ENCODE data around the gene ZDHHC22.

The ZDHHC22 gene

DNA sequence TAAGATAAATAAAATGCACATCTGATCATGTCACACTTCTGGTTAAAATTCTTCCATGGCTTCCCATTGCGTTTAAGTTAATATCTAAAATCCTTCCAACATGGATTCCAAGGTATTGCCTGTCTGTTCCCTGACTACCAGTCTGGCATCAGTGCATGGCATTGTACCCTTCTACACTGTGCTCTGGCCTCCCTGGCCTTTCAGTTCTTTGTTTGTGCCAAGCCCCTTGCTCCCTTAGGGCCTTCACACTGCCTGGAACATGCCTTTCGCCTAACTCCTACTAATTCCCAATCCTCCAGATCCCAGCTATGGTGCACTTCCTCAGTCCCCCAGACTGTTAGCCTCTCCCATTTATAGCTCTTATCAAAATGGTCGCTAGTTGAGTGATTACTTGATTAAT is 37.2 kb downstream of the ZDHHC22 start:
- ATAC-seq = no peak
- TF ChIP-seq ZFP3 (CRISPR knock-in tag; IDR thresholded peaks at IDR 0.05) = no peak
- TF ChIP-seq, protein P1, sequence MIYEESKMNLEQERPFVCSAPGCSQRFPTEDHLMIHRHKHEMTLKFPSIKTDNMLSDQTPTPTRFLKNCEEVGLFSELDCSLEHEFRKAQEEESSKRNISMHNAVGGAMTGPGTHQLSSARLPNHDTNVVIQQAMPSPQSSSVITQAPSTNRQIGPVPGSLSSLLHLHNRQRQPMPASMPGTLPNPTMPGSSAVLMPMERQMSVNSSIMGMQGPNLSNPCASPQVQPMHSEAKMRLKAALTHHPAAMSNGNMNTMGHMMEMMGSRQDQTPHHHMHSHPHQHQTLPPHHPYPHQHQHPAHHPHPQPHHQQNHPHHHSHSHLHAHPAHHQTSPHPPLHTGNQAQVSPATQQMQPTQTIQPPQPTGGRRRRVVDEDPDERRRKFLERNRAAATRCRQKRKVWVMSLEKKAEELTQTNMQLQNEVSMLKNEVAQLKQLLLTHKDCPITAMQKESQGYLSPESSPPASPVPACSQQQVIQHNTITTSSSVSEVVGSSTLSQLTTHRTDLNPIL (CRISPR knock-in tag; IDR thresholded peaks at IDR 0.05; ENCODE audit: low read depth) = no peak
- no peak for TF ChIP-seq PPARA (CRISPR knock-in tag; IDR thresholded peaks at IDR 0.05; ENCODE audit: borderline replicate concordance)
- TF ChIP-seq, protein P2, sequence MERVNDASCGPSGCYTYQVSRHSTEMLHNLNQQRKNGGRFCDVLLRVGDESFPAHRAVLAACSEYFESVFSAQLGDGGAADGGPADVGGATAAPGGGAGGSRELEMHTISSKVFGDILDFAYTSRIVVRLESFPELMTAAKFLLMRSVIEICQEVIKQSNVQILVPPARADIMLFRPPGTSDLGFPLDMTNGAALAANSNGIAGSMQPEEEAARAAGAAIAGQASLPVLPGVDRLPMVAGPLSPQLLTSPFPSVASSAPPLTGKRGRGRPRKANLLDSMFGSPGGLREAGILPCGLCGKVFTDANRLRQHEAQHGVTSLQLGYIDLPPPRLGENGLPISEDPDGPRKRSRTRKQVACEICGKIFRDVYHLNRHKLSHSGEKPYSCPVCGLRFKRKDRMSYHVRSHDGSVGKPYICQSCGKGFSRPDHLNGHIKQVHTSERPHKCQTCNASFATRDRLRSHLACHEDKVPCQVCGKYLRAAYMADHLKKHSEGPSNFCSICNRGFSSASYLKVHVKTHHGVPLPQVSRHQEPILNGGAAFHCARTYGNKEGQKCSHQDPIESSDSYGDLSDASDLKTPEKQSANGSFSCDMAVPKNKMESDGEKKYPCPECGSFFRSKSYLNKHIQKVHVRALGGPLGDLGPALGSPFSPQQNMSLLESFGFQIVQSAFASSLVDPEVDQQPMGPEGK (CRISPR knock-in tag; IDR thresholded peaks at IDR 0.05; ENCODE audit: borderline replicate concordance) = no peak
- TF ChIP-seq ZNF70 (CRISPR knock-in tag; IDR thresholded peaks at IDR 0.05) = no peak
- TF ChIP-seq, protein P3, sequence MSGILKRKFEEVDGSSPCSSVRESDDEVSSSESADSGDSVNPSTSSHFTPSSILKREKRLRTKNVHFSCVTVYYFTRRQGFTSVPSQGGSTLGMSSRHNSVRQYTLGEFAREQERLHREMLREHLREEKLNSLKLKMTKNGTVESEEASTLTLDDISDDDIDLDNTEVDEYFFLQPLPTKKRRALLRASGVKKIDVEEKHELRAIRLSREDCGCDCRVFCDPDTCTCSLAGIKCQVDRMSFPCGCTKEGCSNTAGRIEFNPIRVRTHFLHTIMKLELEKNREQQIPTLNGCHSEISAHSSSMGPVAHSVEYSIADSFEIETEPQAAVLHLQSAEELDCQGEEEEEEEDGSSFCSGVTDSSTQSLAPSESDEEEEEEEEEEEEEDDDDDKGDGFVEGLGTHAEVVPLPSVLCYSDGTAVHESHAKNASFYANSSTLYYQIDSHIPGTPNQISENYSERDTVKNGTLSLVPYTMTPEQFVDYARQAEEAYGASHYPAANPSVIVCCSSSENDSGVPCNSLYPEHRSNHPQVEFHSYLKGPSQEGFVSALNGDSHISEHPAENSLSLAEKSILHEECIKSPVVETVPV (CRISPR knock-in tag; IDR thresholded peaks at IDR 0.05) = no peak
- TF ChIP-seq TCF4 (CRISPR knock-in tag; IDR thresholded peaks at IDR 0.05; ENCODE audit: borderline replicate concordance) = no peak
- TF ChIP-seq TOX (CRISPR knock-in tag; IDR thresholded peaks at IDR 0.05; ENCODE audit: borderline replicate concordance) = no peak
- TF ChIP-seq ZFP30 (CRISPR knock-in tag; IDR thresholded peaks at IDR 0.05) = no peak
- no peak for TF ChIP-seq ZNF565 (CRISPR knock-in tag; conservative IDR thresholded peaks at IDR 0.05; ENCODE audit: low read depth)
- no peak for TF ChIP-seq ARNTL (CRISPR knock-in tag; IDR thresholded peaks at IDR 0.05; ENCODE audit: borderline replicate concordance, low read depth)
- TF ChIP-seq GLIS3 (CRISPR knock-in tag; IDR thresholded peaks at IDR 0.05) = no peak
- TF ChIP-seq ESRRG (CRISPR knock-in tag; IDR thresholded peaks at IDR 0.05) = no peak
- no peak for TF ChIP-seq ISL1 (CRISPR knock-in tag; IDR thresholded peaks at IDR 0.05)
- TF ChIP-seq CSDC2 (CRISPR knock-in tag; IDR thresholded peaks at IDR 0.05) = no peak
- TF ChIP-seq BACH2 (CRISPR knock-in tag; IDR thresholded peaks at IDR 0.05; ENCODE audit: borderline replicate concordance) = no peak

DNA sequence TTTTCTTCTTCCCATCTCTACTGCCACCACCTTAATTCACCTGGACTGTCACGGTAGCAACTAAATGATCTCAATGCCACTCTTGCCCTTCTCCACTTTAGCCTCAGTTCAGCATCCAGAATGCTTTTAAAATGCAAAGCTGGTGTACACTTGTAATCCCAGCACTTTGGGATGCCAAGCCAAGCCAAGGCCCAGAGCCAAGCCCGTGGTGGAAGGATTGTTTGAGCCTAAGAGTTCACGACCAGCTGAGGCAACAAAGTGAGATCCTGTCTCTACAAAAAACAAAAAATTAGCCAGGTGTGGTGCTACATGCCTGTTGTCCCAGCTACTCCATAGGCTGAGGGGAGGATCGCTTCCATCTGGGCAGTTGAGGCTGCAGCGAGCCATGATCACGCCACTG is 37.6 kb downstream of the ZDHHC22 start:
- no peak for TF ChIP-seq ZC3H10 (CRISPR knock-in tag; IDR thresholded peaks at IDR 0.05)
- TF ChIP-seq, protein P4, sequence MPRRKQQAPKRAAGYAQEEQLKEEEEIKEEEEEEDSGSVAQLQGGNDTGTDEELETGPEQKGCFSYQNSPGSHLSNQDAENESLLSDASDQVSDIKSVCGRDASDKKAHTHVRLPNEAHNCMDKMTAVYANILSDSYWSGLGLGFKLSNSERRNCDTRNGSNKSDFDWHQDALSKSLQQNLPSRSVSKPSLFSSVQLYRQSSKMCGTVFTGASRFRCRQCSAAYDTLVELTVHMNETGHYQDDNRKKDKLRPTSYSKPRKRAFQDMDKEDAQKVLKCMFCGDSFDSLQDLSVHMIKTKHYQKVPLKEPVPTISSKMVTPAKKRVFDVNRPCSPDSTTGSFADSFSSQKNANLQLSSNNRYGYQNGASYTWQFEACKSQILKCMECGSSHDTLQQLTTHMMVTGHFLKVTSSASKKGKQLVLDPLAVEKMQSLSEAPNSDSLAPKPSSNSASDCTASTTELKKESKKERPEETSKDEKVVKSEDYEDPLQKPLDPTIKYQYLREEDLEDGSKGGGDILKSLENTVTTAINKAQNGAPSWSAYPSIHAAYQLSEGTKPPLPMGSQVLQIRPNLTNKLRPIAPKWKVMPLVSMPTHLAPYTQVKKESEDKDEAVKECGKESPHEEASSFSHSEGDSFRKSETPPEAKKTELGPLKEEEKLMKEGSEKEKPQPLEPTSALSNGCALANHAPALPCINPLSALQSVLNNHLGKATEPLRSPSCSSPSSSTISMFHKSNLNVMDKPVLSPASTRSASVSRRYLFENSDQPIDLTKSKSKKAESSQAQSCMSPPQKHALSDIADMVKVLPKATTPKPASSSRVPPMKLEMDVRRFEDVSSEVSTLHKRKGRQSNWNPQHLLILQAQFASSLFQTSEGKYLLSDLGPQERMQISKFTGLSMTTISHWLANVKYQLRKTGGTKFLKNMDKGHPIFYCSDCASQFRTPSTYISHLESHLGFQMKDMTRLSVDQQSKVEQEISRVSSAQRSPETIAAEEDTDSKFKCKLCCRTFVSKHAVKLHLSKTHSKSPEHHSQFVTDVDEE (CRISPR knock-in tag; IDR thresholded peaks at IDR 0.05) = no peak
- TF ChIP-seq ZNF8 (CRISPR knock-in tag; IDR thresholded peaks at IDR 0.05) = no peak
- no peak for TF ChIP-seq ZFP3 (CRISPR knock-in tag; IDR thresholded peaks at IDR 0.05)
- ATAC-seq = no peak

DNA sequence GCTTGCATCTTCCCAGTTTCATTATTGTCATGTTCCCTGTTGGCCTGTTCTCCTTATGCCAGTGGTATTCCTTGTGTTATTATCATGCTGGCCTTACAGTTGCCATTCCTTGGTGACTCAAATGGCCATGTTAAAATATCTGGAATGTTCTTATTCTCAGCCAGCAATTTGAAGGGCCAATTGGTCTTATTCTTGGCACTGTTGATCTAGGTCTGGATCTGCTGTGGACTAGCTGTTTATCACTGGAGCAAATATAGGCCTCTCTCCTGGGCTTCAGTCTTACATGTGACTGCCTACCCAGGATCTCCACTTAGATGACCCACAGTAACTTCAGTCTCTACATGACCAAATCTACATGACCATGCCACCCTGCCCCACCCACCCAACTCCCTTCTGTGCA is 38.1 kb downstream of the ZDHHC22 start:
- no peak for ATAC-seq
- TF ChIP-seq CSDC2 (CRISPR knock-in tag; IDR thresholded peaks at IDR 0.05) = no peak
- no peak for TF ChIP-seq ZNF70 (CRISPR knock-in tag; IDR thresholded peaks at IDR 0.05)
- no peak for TF ChIP-seq BACH2 (CRISPR knock-in tag; IDR thresholded peaks at IDR 0.05; ENCODE audit: borderline replicate concordance)

DNA sequence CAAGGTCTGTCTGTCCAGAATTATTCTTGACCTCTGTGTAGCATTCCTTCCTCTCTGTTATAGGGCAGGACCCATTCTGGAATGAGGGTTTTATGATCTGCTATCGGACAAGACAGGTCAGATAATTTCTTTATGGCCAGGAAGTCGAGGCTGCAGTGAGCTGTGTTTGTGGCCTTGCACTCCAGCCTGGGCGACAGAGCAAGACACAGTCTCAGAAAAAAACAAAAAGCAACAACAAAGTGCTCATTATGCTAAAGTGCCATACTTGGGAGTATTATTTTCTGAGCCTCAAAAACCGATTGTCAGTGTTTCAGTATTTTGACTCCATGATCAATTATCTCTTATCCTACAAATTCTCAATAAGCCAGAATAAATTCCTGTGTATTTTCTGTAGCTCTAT is 39.4 kb downstream of the ZDHHC22 start:
- no peak for TF ChIP-seq ZFP30 (CRISPR knock-in tag; IDR thresholded peaks at IDR 0.05)
- no peak for TF ChIP-seq ZFP3 (CRISPR knock-in tag; IDR thresholded peaks at IDR 0.05)
- TF ChIP-seq OSR1 (CRISPR knock-in tag; IDR thresholded peaks at IDR 0.05) = no peak
- TF ChIP-seq ARNTL (CRISPR knock-in tag; IDR thresholded peaks at IDR 0.05; ENCODE audit: borderline replicate concordance, low read depth) = no peak
- TF ChIP-seq, protein P5, sequence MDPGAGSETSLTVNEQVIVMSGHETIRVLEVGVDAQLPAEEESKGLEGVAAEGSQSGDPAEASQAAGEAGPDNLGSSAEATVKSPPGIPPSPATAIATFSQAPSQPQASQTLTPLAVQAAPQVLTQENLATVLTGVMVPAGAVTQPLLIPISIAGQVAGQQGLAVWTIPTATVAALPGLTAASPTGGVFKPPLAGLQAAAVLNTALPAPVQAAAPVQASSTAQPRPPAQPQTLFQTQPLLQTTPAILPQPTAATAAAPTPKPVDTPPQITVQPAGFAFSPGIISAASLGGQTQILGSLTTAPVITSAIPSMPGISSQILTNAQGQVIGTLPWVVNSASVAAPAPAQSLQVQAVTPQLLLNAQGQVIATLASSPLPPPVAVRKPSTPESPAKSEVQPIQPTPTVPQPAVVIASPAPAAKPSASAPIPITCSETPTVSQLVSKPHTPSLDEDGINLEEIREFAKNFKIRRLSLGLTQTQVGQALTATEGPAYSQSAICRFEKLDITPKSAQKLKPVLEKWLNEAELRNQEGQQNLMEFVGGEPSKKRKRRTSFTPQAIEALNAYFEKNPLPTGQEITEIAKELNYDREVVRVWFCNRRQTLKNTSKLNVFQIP (CRISPR knock-in tag; IDR thresholded peaks at IDR 0.05; ENCODE audit: borderline replicate concordance, low read depth) = no peak
- no peak for TF ChIP-seq BACH2 (CRISPR knock-in tag; IDR thresholded peaks at IDR 0.05; ENCODE audit: borderline replicate concordance)
- TF ChIP-seq ISL1 (CRISPR knock-in tag; IDR thresholded peaks at IDR 0.05) = no peak
- TF ChIP-seq ZNF70 (CRISPR knock-in tag; IDR thresholded peaks at IDR 0.05) = no peak
- TF ChIP-seq ZNF565 (CRISPR knock-in tag; conservative IDR thresholded peaks at IDR 0.05; ENCODE audit: low read depth) = no peak
- TF ChIP-seq, protein P1 (CRISPR knock-in tag; IDR thresholded peaks at IDR 0.05; ENCODE audit: low read depth) = no peak
- TF ChIP-seq ZNF8 (CRISPR knock-in tag; IDR thresholded peaks at IDR 0.05) = no peak
- TF ChIP-seq ZC3H10 (CRISPR knock-in tag; IDR thresholded peaks at IDR 0.05) = no peak
- TF ChIP-seq SNAI2 (CRISPR knock-in tag; IDR thresholded peaks at IDR 0.05) = no peak
- no peak for TF ChIP-seq PPARA (CRISPR knock-in tag; IDR thresholded peaks at IDR 0.05; ENCODE audit: borderline replicate concordance)
- no peak for TF ChIP-seq TCF4 (CRISPR knock-in tag; IDR thresholded peaks at IDR 0.05; ENCODE audit: borderline replicate concordance)
- no peak for TF ChIP-seq TOX (CRISPR knock-in tag; IDR thresholded peaks at IDR 0.05; ENCODE audit: borderline replicate concordance)
- no peak for TF ChIP-seq GLIS3 (CRISPR knock-in tag; IDR thresholded peaks at IDR 0.05)
- ATAC-seq = no peak
